Activated CD4-positive, CD25-positive, alpha-beta regulatory T cell treated with anti-CD3 and anti-CD28 coated beads, Interleukin-2, amount 50 U/mL, for 24 hours (primary cell): ENCODE data around the gene TBRG4.
"Not testable (repeated sequence)": the region's sequence is repeated elsewhere in the genome, so short reads cannot be mapped to it uniquely, and the experiment has no call there.

ENCODE experiments used
- ATAC-seq, 2 donors: fragments of 150-1000 bp; cut with Tn5 transposase; one replicate each; pipeline ENCODE4 v1.10.0; 2021; ENCODE audit warnings: mild to moderate bottlenecking in 1 of 2, moderate library complexity in 1 of 2

Gene TBRG4

DNA sequence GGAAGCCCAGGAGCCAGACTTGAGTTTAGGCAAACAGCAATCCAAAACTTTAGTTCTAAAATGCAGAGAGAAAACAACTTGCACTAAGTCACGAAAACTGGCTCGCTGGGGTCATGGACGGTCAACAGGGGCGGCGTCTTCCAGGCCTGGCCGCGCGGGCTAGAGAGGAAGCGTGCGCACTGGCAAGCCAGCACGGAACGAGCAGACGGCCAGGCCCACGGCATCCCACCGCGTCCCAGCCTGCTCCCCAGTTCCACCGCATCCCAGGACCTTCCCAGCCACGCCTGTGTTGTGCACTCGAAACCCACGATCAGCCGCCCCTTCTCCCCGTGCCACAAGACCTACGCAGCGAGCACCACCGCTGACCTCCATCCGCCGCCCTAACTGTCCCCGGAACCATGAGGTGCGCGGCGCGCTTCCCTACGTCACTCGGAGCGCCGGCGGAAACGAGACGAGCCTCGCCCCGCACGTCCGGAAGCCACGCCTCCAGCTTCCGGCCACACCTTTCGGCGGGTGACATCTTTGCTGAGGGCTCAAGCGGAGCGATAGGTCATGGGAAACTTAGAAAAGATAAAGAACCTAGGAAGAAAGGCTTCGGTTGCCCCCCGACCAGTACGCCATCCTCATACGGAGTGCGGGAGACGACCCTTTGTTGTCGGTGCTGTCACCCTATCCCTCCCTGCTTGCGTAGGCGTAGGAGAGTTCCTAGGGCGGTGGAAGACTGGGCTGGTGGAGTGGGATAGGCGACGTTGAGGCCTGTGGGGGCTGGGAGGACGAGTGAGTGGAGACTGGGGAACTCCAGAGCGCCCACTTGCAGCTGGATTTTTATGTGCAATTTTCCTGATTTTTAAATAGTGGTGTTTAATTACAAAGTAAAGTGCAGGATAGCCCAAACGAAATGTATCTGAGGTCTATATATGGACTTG lies at the start of gene TBRG4:
TSS of gene TBRG4 (minus strand) at position 400 of the 926 bp plus-strand sequence. CDS start 2,460 bp downstream, outside the sequence.
- ATAC-seq: peak; percentile 96 to 97

DNA sequence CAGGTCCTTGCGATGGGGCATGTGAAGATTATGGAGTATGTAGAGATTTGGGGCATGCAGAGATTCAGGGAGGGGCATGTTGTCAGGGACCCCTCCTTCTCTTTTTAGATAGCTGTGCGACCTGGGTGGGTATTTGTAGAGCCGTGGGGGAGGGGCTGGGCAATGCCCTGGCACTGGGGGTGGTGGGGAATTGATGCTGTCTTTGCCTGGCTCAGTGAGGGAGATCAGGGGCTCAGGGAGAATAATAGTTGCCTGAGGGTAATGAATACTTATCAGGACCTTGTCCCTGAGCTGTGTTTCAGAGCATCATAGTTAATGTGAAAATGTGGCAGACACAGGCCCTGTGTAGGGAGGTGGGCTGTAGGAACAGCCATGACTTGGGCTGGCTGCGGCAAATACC lies 49.6 kb upstream of the TBRG4 start:
- ATAC-seq: no peak

DNA sequence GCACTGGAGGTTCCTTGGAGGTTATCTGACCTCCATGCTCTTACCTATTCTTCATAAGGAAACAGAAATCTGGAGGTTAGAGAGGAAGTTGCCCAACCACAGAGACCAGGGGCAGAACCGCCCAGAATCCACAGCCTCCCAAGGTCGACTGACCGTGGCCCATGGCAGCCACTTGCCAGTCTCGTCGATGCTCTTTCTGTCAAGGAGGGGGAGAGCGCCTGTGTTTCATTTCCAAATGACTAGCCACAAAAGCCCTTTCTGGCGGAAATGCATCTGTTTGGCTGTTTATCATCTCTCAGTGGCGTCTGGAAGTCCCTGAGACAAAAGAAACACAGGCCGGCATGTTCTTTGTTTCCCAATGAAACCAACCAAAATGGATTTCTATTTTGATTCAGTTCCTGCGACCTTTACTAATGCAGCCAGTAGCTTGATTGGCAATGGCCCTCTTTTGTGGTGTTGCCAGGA lies 49.0 kb upstream of the TBRG4 start:
- ATAC-seq: no peak

DNA sequence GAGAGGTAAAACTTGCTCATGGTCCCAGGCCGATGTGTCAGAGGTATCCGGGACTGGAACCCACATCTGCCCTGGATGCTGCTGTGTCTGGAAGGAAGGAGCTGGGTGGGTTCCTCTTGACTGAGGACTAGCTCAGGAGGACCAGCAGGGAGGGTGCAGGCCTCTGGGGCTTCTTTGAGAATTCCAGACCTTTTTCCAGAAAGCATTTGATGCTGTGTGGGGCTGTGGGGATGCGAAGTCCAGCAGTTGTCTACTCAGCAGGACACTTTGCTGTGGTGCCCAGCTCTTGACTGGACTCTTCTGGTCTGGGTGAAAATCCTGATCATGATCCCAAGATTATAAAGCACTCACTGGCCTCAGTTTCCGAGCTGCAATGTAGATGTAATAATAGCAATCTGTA lies 47.8 kb upstream of the TBRG4 start:
- ATAC-seq: no peak

DNA sequence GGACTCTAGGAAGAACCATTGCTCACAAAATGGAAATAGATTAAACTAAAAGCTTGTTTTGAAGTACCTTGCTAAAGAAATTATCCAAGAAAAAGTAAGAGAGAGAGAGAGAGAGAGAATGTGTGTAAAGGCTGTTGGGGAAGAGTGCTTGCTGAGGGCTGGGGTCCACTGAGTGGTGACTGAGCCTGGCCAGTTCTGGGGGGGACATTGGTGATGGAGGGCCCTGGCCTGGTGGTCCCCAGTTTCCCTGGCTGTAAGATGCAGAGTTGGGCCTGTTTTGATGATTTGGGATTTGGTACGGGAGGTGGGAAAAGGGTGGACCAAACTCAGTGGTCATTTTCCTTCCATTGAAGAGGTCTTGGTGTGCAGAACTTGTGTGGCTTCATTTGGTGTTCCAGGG lies 47.0 kb upstream of the TBRG4 start:
- no peak for ATAC-seq

DNA sequence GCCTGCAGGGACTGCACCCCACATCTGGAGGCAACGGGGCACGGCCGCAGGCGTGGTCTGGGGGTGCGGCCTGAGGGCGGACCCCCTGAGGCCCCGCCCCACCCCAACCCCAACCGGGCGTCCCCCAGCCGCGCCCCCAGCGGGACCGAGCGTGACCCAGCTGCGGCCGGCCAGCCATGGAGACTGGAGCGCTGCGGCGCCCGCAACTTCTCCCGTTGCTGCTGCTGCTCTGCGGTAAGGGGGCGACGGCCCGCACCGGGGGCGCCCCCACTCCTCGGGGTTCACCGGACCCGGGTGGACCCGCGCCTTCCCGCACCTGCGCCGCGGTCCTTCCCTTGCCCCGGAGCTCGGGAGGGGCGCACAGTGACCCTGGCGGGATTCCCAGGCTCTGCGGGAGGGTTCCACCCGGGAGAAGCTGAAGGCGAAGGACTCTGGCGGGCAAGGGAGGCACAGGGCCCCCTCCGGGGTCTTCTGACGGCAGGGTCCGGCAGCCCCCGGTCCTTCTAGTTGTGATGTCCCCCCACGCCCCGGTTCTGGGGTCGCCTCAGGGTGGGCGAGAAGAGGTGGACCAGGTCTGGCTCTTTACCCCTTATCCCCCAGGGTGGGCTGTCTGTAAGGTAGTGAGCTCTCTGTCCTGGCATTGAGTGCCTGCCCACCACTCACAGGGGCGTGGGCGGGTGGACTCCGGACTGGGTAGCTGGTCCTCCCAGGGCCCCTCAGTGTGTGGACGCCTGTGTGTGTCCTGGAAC lies 46.3 kb upstream of the TBRG4 start, which contains the start of gene RAMP3:
TSS of gene RAMP3 (plus strand) at position 139 of the 749 bp plus-strand sequence. CDS start at position 177, 38 bp downstream.
- ATAC-seq: no peak

DNA sequence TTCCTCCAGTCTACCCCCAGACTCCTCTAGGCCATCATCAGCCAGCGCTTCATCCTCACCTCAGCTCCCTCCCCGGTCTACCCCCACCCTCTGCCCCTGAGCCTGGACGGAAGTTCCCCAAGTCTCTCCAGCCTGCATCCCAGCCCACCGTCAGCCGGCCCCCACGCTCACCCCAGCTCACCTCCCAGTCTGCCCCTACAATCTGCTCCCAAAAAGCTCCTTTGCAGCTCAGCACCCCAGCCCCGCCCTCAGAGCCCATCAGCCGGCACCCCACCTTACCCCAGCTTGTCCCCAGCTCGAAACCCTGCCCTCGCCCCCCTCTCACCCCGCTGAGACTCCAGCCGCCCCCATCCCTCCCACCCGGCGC lies 45.8 kb upstream of the TBRG4 start:
- no peak for ATAC-seq

DNA sequence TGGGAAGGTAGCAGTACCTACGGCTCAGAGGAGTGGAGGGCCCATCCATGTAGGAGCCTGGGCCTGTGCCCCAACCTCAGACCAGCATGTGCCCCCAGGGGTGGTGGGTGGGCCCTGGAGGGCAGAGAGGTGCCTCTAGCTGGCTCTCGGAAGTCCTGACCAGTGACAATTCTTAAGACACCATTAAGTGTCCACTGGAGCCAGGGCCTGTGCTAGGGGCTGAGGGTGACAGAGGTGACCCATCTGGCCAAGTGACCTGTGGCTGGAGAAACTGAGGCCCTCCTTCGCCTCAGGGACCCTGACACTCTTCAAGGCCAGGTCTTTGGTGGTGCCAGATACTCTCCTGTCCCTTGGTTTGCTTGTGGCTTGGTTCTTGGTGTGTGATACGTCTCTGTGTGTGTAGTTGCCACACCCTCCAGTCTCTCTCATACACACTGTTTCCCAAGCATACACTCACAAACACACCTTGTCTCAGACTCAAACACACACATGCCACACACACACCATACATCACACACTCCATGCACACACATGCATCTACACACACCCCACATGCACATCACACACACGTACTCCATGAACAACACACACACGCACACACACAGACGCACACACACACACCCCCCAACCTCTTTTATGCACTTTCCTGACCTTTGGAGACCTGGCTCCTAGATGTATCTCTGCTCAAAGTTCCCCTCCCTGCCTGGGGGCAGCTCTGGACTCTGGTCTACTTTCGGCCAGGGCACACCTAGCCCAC lies 45.2 kb upstream of the TBRG4 start:
- no peak for ATAC-seq

DNA sequence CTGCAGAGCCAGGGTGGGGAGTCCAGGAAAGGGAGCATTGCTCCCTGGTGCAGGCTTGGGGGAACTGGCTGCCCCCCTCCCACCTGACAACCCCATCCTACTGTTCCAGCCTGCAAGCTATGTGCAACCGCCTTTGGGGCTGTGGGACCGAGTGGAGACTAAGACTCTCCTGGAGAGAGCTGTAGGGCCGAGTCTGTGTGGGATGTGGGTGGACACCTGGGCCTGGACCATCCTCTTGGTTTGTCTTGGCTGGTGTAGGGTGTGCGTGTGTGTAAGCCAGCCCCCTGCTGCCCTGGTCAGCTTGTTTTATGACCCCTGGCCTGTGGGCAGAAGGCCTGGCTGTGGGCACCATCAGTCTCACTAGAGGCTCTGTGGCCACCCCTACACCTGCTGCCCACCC lies 44.4 kb upstream of the TBRG4 start:
- no peak for ATAC-seq

DNA sequence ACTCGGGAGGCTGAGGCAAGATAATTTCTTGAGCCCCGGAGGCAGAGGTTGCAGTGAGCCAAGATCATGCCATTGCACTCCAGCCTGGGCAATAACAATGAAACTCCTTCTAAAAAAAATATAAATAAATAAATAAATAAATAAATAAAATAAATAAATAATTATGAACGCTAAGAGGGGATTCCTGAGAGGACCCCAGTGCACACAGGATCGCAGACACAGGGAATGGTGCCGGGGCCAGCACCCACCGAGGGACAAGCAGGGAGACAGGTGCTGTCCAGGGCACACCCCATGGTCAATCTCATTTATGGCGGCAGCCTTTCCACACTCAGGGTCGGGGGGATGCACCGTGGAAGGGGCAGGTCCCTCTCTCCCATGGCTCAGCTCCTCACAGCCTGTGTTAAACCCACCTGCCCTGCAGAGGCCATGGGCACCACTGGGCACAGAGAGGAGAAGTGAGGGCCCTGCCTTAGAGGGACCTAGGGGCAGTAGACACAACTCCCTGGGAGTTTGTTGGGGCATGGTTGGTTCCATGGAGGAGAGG lies 43.9 kb upstream of the TBRG4 start:
- ATAC-seq: no peak

DNA sequence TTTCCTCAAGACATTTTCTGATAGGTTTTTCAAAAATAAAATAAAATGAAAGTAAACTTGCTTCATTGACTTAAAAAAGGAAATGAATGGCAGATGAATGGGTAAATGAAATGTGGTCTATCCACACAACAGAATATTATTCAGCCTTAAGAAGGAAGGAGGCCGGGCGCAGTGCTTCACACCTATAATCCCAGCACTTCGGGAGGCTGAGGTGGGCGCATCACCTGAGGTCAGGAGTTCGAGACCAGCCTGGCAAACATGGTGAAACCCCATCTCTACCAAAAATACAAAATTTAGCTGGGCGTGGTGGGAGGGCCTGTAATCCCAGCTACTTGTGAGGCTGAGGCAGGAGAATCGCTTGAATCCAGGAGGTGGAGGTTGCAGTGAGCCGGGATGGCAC lies 42.4 kb upstream of the TBRG4 start:
- not testable (repeated sequence) for ATAC-seq

DNA sequence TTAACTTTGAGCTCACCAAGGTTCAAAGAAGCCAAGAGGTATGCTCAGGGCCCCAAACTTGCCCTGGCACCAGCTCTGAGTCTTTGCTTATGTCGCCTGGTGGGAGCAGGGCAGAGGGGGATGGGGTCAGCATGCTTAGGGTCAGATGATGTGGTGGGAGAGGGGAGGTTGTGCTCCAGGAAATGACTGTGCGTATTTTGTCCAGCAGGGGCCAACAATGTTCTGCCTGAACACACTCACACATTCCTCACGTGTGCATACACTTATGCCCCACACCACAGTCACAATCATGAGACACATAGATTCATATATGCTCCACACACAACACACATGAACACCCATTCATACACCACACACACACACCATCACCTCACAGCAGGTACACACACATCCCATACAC lies 41.7 kb upstream of the TBRG4 start:
- ATAC-seq: no peak

DNA sequence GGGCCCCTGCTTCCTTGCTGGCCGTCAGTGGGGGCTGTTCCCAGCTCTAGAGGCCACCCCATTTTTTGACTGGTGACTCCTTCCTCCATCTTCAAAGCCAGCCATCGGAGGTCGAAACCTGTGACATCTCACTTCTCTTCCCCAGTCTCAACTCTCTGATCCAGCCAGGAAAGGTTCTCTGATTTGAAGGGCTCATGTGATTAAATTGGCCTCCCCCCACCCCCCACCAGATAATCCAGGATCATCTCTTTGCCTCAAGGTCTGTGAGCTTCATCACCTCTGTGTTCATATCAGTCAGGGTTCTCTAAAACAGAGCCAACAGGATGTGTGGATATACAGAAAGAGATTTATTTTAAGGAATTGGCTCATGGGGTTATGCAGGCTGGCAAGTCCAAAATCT lies 40.5 kb upstream of the TBRG4 start:
- ATAC-seq: no peak

DNA sequence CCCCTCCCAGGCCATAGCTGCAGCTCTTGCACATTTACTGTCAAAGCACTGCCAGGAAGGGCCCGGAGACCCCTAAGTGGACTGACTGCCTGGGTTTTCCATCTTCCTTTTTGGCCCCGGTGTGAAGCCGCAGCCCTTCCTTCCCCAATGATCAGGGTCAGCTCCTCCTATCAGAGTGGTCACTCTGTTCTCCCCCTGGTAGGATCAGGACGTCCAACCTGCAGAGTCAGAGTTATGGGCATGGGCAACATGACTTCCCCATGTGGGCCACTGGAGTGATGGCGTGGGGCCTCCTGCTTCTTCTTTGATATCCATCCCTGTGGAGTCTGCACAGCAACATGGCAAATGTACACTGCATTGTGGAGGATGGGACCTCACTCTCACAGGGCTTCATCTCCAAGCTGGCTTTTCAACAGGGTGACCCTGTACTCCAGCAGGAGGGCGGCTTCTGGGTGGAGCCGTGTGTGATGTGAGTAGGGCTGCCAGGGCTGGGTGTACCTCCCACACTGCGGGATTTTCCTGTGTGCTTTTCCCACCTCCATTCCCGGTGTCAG lies 39.7 kb upstream of the TBRG4 start:
- no peak for ATAC-seq

DNA sequence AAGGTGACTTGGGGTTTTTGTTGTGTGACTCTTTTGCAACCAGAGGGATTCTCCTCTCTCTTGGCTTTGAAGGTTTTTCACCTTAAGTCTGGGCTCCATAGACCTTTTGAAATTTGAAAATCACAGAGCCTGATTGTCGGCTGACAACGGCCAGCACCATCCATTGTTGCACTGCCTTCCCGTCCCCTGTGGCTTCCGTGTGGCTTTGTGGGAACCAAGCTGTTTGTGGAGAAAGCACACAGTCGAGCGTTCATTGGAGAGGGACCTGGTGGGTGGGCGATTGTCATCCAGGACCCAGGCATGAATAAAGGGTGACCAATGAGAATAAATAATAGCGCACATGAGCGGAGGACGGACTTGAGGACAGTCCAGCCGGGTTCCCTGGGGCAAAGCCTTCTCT lies 38.7 kb upstream of the TBRG4 start:
- no peak for ATAC-seq

DNA sequence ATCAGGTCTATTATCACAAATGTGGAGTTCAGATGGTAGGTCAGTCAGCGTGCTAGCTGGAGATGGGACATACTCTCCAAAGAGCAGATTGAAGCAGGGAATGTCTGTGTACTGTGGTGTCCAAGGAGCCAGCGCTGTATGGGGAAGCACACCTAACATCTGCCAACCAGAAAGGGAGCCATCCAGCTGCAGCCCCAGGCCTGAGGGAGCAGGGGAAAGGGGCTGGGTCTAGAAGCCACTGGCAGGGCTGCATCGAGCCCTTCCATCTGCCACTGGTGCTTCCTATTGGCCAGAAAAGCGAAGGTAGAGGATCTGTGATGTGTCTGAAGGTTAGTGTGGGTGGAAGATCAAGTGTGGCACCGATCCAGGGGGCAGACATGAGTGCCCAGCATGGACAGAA lies 38.1 kb upstream of the TBRG4 start:
- ATAC-seq: no peak

DNA sequence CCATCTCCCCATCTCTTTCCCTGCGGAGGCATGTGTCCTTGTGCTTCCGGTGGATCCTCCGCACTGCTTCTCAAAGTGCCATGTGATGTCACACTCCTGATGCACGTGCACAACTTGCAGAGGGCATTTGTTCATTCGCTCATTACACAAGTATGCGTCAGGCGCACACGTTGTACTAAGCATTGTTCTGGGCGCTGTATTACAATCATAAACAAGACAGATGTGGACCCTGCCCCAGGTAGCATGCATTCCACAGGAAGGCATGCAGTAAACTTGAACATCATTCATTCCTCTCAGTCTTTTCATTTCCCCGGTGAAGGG lies 37.1 kb upstream of the TBRG4 start:
- no peak for ATAC-seq

DNA sequence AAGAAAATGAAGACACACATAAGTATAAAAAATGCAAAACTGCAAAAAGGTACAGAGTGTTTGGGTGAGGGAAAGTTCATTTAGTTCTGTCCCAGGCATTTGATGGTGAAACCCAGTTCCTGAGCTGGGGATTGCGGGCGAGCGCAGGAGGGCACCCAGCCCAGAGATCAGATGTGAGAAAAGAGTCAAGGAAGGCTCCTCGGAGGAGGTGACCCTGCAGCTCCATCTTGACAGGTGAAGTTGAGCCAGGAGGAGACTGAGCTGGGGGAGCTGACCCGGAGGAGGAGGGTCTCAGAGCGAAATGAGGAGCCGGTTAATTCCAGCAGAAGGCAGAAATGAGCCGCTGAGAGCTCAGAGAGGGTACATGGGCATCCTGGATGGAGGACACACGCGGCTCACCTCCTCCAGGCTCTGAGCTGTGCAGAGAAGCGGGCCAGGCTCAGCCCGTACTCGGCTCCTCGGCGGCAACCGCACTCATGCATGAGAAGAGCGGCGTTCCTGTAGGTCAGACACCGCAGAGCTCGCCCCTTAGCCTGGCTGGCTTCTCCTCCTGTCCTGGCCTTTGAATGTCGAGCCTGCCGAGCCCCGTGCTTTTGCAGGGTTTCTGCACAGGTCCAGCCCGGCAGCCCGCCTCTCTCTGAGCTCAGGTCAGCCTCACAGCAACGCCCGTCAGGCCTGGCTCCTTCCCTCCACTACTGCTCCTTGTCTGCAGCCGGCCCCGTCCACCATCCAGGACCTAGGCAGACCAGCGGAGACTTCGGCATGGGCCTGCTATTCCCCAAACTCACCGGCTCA lies 36.6 kb upstream of the TBRG4 start:
- no peak for ATAC-seq

DNA sequence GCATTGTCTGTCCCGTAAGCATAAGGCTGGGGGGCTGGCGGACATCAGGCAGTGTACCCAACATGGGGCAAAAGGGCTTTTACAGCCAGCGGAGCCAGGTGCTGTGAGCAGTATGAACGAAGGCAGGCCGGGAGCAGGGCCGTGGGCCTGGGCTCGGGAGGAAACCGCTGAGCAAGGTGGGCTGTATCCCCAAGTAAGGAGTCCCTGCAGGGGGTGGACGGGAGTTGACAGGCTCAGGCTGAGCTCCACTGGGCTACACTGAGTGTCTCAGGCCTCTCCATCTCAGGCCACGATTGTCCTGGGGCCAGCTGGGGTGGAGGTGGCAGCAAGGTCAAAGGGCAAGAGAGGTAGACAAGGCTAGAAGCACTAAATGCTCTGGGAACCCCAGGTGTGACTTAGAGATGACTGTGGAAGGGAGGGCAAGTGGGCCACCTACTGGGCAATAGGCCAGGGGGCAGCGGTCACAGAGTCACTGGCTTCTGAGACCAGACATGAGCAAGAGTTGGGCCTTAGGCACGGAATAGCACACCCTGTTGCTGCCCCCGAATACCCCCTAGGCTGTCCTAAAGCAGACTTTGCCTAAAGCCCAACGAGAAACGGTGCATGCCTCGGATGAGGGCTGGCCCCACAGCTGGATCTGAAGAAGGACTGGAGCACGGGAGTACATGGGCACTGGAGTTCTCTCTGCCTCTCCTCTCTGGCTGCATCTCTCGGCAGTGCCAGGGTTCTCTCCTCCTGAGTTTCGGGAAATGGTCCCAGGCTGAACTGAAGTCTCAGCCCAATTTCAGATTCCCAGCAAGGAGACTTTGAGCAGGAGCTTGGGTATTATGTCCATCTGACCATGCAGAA lies 35.3 kb upstream of the TBRG4 start:
- no peak for ATAC-seq

DNA sequence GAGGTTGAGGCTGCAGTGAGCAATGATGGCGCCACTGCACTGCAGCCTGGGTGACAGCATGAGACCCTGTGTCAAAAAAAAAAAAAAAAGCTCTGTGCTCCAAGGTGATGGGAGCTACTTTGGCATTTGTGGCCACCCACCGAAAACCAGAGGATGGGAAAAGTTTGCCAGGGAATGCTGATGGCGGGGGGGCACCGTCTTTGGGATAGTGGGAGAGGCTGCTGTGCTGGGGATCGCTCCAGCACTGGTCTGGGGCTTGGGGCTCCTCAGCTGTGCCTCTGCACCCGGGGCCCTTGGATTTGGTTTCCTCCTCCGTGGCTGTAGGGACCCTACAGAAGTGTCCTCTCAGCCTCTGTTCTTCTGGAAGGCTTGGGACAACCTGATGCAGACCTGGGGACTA lies 34.4 kb upstream of the TBRG4 start:
- ATAC-seq: no peak

DNA sequence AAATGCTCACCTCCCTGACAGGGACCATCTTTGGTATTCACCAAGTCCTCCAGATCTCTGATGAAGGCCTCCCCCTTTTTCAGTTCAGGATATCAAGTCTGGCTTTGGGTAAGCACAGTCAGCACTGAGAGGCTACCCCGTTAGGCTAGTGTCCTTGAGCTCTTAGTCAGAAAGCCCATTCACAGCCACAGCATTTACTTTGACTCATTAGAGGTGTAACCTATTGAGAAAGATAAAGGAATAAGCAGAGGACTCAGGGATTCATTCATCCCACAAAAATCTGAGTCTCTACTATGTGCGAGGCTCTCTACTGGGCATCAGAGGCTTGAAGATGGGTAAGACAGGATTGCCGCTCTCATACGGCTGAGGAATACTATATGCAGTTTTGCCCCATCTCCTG lies 32.1 kb upstream of the TBRG4 start:
- no peak for ATAC-seq
